ENCODE data around the gene PATZ1. TPM values are rescaled to one million over a fixed set of nuclear protein-coding genes. Genes with fewer than 3 reads are reported as not detected.

The PATZ1 gene
- polyA plus RNA-seq, 10 donors: 20.1 to 29.4 (median 22.0) TPM

- no peak for DNase-seq
These were observed 1.9 kb downstream of the PATZ1 start for GRCh38 chr22:31344256-31344577.

GRCh38 chr22:31343235-31344191 lies 2.6 kb downstream of the PATZ1 start:
- peak in 1 of 3 donors; percentile 38 for DNase-seq

GRCh38 chr22:31342389-31343140 lies 3.6 kb downstream of the PATZ1 start:
- no peak for DNase-seq

- DNase-seq: no peak
These were observed 4.6 kb downstream of the PATZ1 start for GRCh38 chr22:31341386-31342088.

GRCh38 chr22:31340765-31341247 lies 5.3 kb downstream of the PATZ1 start:
- no peak for DNase-seq

GRCh38 chr22:31340360-31340759 lies 5.8 kb downstream of the PATZ1 start:
- DNase-seq: no peak

GRCh38 chr22:31339148-31339832 lies 6.9 kb downstream of the PATZ1 start:
- no peak for DNase-seq

GRCh38 chr22:31337178-31337577 lies 9.0 kb downstream of the PATZ1 start:
- no peak for DNase-seq

GRCh38 chr22:31334329-31334728 lies 11.8 kb downstream of the PATZ1 start:
- DNase-seq: no peak

GRCh38 chr22:31333641-31334040 lies 12.5 kb downstream of the PATZ1 start:
- DNase-seq: peak in 1 of 3 donors; percentile 21

- no peak for DNase-seq
These were observed 13.3 kb downstream of the PATZ1 start for GRCh38 chr22:31332886-31333285.

GRCh38 chr22:31332010-31332409 lies 14.1 kb downstream of the PATZ1 start:
- DNase-seq: no peak

GRCh38 chr22:31329453-31330215 lies 16.5 kb downstream of the PATZ1 start:
- no peak for DNase-seq

GRCh38 chr22:31329029-31329428 lies 17.1 kb downstream of the PATZ1 start:
- no peak for DNase-seq

- no peak for DNase-seq
These were observed 17.6 kb downstream of the PATZ1 start for GRCh38 chr22:31328544-31328960.

GRCh38 chr22:31327806-31328543 lies 18.2 kb downstream of the PATZ1 start:
- no peak for DNase-seq

- no peak for DNase-seq
These were observed 19.3 kb downstream of the PATZ1 start for GRCh38 chr22:31326877-31327276.

GRCh38 chr22:31323578-31324550 lies 22.3 kb downstream of the PATZ1 start:
- no peak for DNase-seq

- DNase-seq: no peak
These were observed 24.7 kb downstream of the PATZ1 start for GRCh38 chr22:31321421-31321820.
